GM12878 (cell line): Measurements from ENCODE around the gene CD1B. TPM values are rescaled to one million over a fixed set of nuclear protein-coding genes. Genes with fewer than 3 reads are reported as not detected.

Source experiments
- CEBPB ChIP-seq, 2 experiments: fragments of 150-350 bp in 1 of 2; IDR thresholded peaks; 2 replicates each; pipeline ENCODE4 v1.6.1; 2012 to 2014; ENCODE audit warnings: low read depth in 2 of 2, low read length in 2 of 2, borderline replicate concordance in 1 of 2, inconsistent platforms in 1 of 2
- CUX1 ChIP-seq: IDR thresholded peaks from 2 replicates; pipeline ENCODE4 v1.6.1; 2012; ENCODE audit warnings: improper control_type of control experiment, low read depth, low read length; ENCODE audit not compliant: insufficient replicate concordance
- HCFC1 ChIP-seq: fragments of 150-350 bp; IDR thresholded peaks from 2 replicates; pipeline ENCODE4 v1.6.1; 2014; ENCODE audit warnings: low read length
- HDAC6 ChIP-seq: fragments of 200-600 bp; sonication (generic); IDR thresholded peaks from one replicate; pipeline ENCODE4 v1.8.0; 2017; ENCODE audit warnings: antibody characterized with exemption; ENCODE audit not compliant: unreplicated experiment
- MTA3 ChIP-seq: IDR thresholded peaks from 2 replicates; pipeline ENCODE4 v1.6.1; 2012; ENCODE audit warnings: low read length, inconsistent platforms, borderline replicate concordance
- NR2C1 ChIP-seq: fragments of 450-650 bp; IDR thresholded peaks from 2 replicates; pipeline ENCODE4 v1.6.1; 2017; ENCODE audit warnings: antibody characterized with exemption, mild to moderate bottlenecking, moderate library complexity
- POU2F2 ChIP-seq: IDR thresholded peaks from 3 replicates; pipeline ENCODE4 v1.6.1; 2011; ENCODE audit warnings: low read depth, mild to moderate bottlenecking, low read length, borderline replicate concordance
- RELB ChIP-seq: fragments of 450-650 bp; IDR thresholded peaks from 2 replicates; pipeline ENCODE4 v1.6.1; 2017; ENCODE audit warnings: low read depth, mild to moderate bottlenecking, moderate library complexity
- REST ChIP-seq: IDR thresholded peaks from 2 replicates; pipeline ENCODE4 v1.6.1; 2012; ENCODE audit warnings: mild to moderate bottlenecking, low read depth, low read length
- SREBF1 ChIP-seq: IDR thresholded peaks from 2 replicates; pipeline ENCODE4 v1.6.1; 2012; ENCODE audit warnings: mild to moderate bottlenecking, low read length
- WRNIP1 ChIP-seq: IDR thresholded peaks from 2 replicates; pipeline ENCODE4 v1.6.1; 2011; ENCODE audit warnings: low read depth, low read length, improper control_type of control experiment, borderline replicate concordance
- ZNF622 ChIP-seq: fragments of 450-650 bp; IDR thresholded peaks from 2 replicates; pipeline ENCODE4 v1.6.1; 2017; ENCODE audit warnings: mild to moderate bottlenecking, inconsistent platforms
- ZNF687 ChIP-seq: fragments of 450-650 bp; IDR thresholded peaks from 2 replicates; pipeline ENCODE4 v1.6.1; 2017; ENCODE audit warnings: mild to moderate bottlenecking, moderate library complexity
- ZZZ3 ChIP-seq: IDR thresholded peaks from 2 replicates; pipeline ENCODE4 v1.6.1; 2011; ENCODE audit warnings: low read depth; ENCODE audit not compliant: control insufficient read depth, insufficient read length
- polyA plus RNA-seq, 11 experiments: library from polyadenylated mRNA; depleted of rRNA in 4 of 11; unstranded in 6 of 11; stranded (reverse) in 5 of 11; fragments of >200 nt; fragmentation: Nextera tagmentation in 4 of 11; fragmentation: Illumina TruSeq in 1 of 11; extraction: Ambion mirVana in 4 of 11; extraction: Trizol in 1 of 11; gene quantifications; 1 replicate in 1 of 11; 2 replicates in 10 of 11; pipeline versions ENCODE4 v1.2.1 to v1.2.3, GENCODE V29; 2011 to 2016; ENCODE audit warnings: inconsistent platforms in 2 of 11, missing spikeins in 2 of 11, low read depth in 1 of 11
- total RNA-seq, 4 experiments: library from RNA; depleted of rRNA in 3 of 4; stranded (reverse); fragments of >200 nt in 3 of 4; fragmentation: Illumina TruSeq in 1 of 4; extraction: Trizol in 1 of 4; gene quantifications; 2 replicates each; pipeline versions ENCODE4 v1.2.1 to v1.2.3, GENCODE V29; 2013 to 2021

CD1B gene
- total and polyA plus RNA-seq, 10 of the 15 experiments (the other 5 are each of a cell fraction or from before 2014, with no cell fraction given), result not detected

- TF ChIP-seq ZNF687 (no peak), CUX1 (no peak), ZZZ3 (no peak), REST (no peak), HDAC6 (no peak), NR2C1 (no peak), POU2F2 (no peak), SREBF1 (no peak), ZNF622 (no peak), MTA3 (no peak), HCFC1 (no peak), RELB (peak; percentile 46; the same call in 1 of the 2 replicates), CEBPB (IDR thresholded peaks at IDR 0.05; ENCODE audit: borderline replicate concordance in 1 of 2, low read depth in 2 of 2, low read length in 2 of 2) (no peak), WRNIP1 (no peak)
These were observed 40.0 kb upstream of the CD1B start (continued) for GRCh38 chr1:158371188-158371953.
